SK-N-SH (cell line): ENCODE measurements around the gene CNTN4. TPM values are rescaled to one million over a fixed set of nuclear protein-coding genes. Genes with fewer than 3 reads are reported as not detected.

Source experiments
- CTCF ChIA-PET: fragments of 300-600, 350-600 bp; formaldehyde crosslinking; extraction: SDS; loops from one replicate; lab custom pipeline; 2021; lab: Yijun Ruan, JAX
- POLR2A ChIA-PET: fragments of 350-600 bp; sonication (Branson Sonifier 250); formaldehyde crosslinking; extraction: SDS; loops from one replicate; lab custom pipeline; 2020; ENCODE audit warnings: antibody characterized with exemption, inconsistent platforms; lab: Yijun Ruan, JAX
- DNase-seq: peaks from one replicate; pipeline ENCODE4 v3.0.0; 2012
- H2AFZ ChIP-seq: fragments of 200-600 bp; sonication (generic); 2 replicates; pipeline ENCODE4 v1.8.1; 2016; ENCODE audit warnings: antibody characterized with exemption, mild to moderate bottlenecking, low read depth
- H3F3A ChIP-seq: fragments of 200-600 bp; sonication (generic); replicated peaks from 2 replicates; pipeline ENCODE3; 2016; ENCODE audit warnings: antibody characterized with exemption, mild to moderate bottlenecking; ENCODE audit not compliant: insufficient read depth
- H3K27ac ChIP-seq, 2 experiments: fragments of 200-500 bp in 1 of 2; fragments of 200-600 bp in 1 of 2; sonication (Bioruptor generic) in 1 of 2; sonication (generic), shearing (Covaris generic) in 1 of 2; 2 replicates each; pipeline versions ENCODE4 v1.5.1 to v1.6.1; 2014 to 2016; ENCODE audit warnings: low read depth in 2 of 2, inconsistent platforms in 1 of 2, low read length in 1 of 2, mild to moderate bottlenecking in 1 of 2, mixed read lengths in 1 of 2
- H3K27me3 ChIP-seq: fragments of 200-600 bp; sonication (generic), shearing (Covaris generic); 2 replicates; pipeline ENCODE4 v1.6.1; 2016; ENCODE audit warnings: mixed run types; ENCODE audit not compliant: insufficient read depth
- H3K36me3 ChIP-seq, 2 experiments: fragments of 200-500 bp in 1 of 2; fragments of 200-600 bp in 1 of 2; sonication (Bioruptor generic) in 1 of 2; sonication (generic) in 1 of 2; replicated peaks in 1 of 2; 2 replicates each; pipeline versions ENCODE3 to v1.5.1; 2014 to 2016; ENCODE audit warnings: low read length in 1 of 2, mild to moderate bottlenecking in 1 of 2; ENCODE audit not compliant: insufficient read depth in 2 of 2, control insufficient read depth in 1 of 2
- H3K4me1 ChIP-seq, 2 experiments: fragments of 200-500 bp in 1 of 2; fragments of 200-600 bp in 1 of 2; sonication (Bioruptor generic) in 1 of 2; sonication (generic), shearing (Covaris generic) in 1 of 2; 2 replicates each; pipeline versions ENCODE4 v1.5.1 to v1.6.1; 2014 to 2016; ENCODE audit warnings: low read depth in 1 of 2, low read length in 1 of 2, mixed run types in 1 of 2; ENCODE audit not compliant: insufficient read depth in 2 of 2, control insufficient read depth in 1 of 2
- H3K4me2 ChIP-seq: fragments of 200-600 bp; sonication (generic), shearing (Covaris generic); 2 replicates; pipeline ENCODE4 v1.6.1; 2017; ENCODE audit warnings: mixed run types
- H3K4me3 ChIP-seq, 2 experiments: fragments of 200-500 bp in 1 of 2; fragments of 200-600 bp in 1 of 2; sonication (Bioruptor generic) in 1 of 2; sonication (generic), shearing (Covaris generic) in 1 of 2; 2 replicates each; pipeline versions ENCODE4 v1.5.1 to v1.8.1; 2014 to 2016; ENCODE audit warnings: low read depth in 2 of 2, inconsistent platforms in 1 of 2, low read length in 1 of 2, mild to moderate bottlenecking in 1 of 2, mixed read lengths in 1 of 2, moderate library complexity in 1 of 2
- H3K79me2 ChIP-seq: fragments of 200-600 bp; sonication (generic); 2 replicates; pipeline ENCODE4 v1.8.1; 2017; ENCODE audit warnings: mild to moderate bottlenecking; ENCODE audit not compliant: insufficient read depth
- H3K9ac ChIP-seq: fragments of 200-600 bp; sonication (generic); 2 replicates; pipeline ENCODE4 v1.6.1; 2017; ENCODE audit warnings: mixed run types
- H3K9me2 ChIP-seq: fragments of 200-600 bp; sonication (generic); 2 replicates; pipeline ENCODE4 v1.6.1; 2017; ENCODE audit warnings: mixed run types
- H3K9me3 ChIP-seq: fragments of 200-600 bp; sonication (generic); 2 replicates; pipeline ENCODE4 v1.6.1; 2017; ENCODE audit warnings: mixed run types, mild to moderate bottlenecking, moderate library complexity
- H4K20me1 ChIP-seq: fragments of 200-600 bp; sonication (generic); 2 replicates; pipeline ENCODE4 v1.6.1; 2017; ENCODE audit warnings: mild to moderate bottlenecking, mixed run types; ENCODE audit not compliant: insufficient read depth
- ELF1 ChIP-seq: IDR thresholded peaks from 2 replicates; pipeline ENCODE4 v1.4.0; 2012
- EP300 ChIP-seq, 2 experiments: IDR thresholded peaks; 2 replicates each; pipeline versions ENCODE4 v1.4.0 to v1.6.1; 2012; ENCODE audit warnings: borderline replicate concordance in 1 of 2, low read depth in 1 of 2, low read length in 1 of 2
- FOXM1 ChIP-seq: IDR thresholded peaks from 2 replicates; pipeline ENCODE4 v1.4.0; 2012; ENCODE audit warnings: low read depth, mild to moderate bottlenecking
- GABPA ChIP-seq: IDR thresholded peaks from 2 replicates; pipeline ENCODE4 v1.4.0; 2012; ENCODE audit warnings: low read depth, mild to moderate bottlenecking
- GATA2 ChIP-seq: sonication (generic); formaldehyde crosslinking; IDR thresholded peaks from 2 replicates; pipeline ENCODE4 v1.5.0; 2020; ENCODE audit warnings: mild to moderate bottlenecking, missing genetic modification reagents
- IRF3 ChIP-seq: fragments of 150-350 bp; IDR thresholded peaks from 2 replicates; pipeline ENCODE4 v1.6.1; 2016; ENCODE audit warnings: mild to moderate bottlenecking, low read depth, low read length
- JUND ChIP-seq: IDR thresholded peaks from 2 replicates; pipeline ENCODE4 v1.4.0; 2012
- MXI1 ChIP-seq: IDR thresholded peaks from 2 replicates; pipeline ENCODE4 v1.6.1; 2012; ENCODE audit warnings: mild to moderate bottlenecking, low read depth, low read length, improper control_type of control experiment
- NFIC ChIP-seq: IDR thresholded peaks from 2 replicates; pipeline ENCODE4 v1.4.0; 2012; ENCODE audit warnings: borderline replicate concordance
- PBX3 ChIP-seq: IDR thresholded peaks from 2 replicates; pipeline ENCODE4; 2012
- POLR2AphosphoS5 ChIP-seq: IDR thresholded peaks from 2 replicates; pipeline ENCODE4 v1.6.1; 2012; ENCODE audit warnings: low read depth, low read length
- RAD21 ChIP-seq: IDR thresholded peaks from 2 replicates; pipeline ENCODE4 v1.6.1; 2012; ENCODE audit warnings: mild to moderate bottlenecking, low read length
- RCOR1 ChIP-seq: fragments of 150-350 bp; IDR thresholded peaks from 2 replicates; pipeline ENCODE4 v1.6.1; 2017; ENCODE audit warnings: antibody characterized with exemption, low read length
- RFX5 ChIP-seq: IDR thresholded peaks from 2 replicates; pipeline ENCODE4 v1.6.1; 2012; ENCODE audit warnings: mild to moderate bottlenecking, improper control_type of control experiment, low read length
- RXRA ChIP-seq: IDR thresholded peaks from 2 replicates; pipeline ENCODE4 v1.4.0; 2012; ENCODE audit warnings: low read depth, mild to moderate bottlenecking, borderline replicate concordance
- YY1 ChIP-seq: IDR thresholded peaks from 2 replicates; pipeline ENCODE4 v1.4.0; 2012; ENCODE audit warnings: low read depth, mild to moderate bottlenecking
- WGBS: methylation state at CpG from one replicate; pipeline ENCODE4 v1.1.6; 2017; ENCODE audit warnings: low lambda C conversion rate; 5-methylcytosine and 5-hydroxymethylcytosine counted together
- polyA plus RNA-seq, 3 experiments: library from polyadenylated mRNA; depleted of rRNA; stranded (reverse); fragments of >200 nt; gene quantifications; 2 replicates each; pipeline ENCODE4 v1.2.3, GENCODE V29; 2012
- TF ChIP-seq, protein P1 (sequence below): fragments of 150-350 bp; IDR thresholded peaks from 2 replicates; pipeline ENCODE4 v1.6.1; 2017; ENCODE audit warnings: antibody characterized with exemption, low read length, low read depth, borderline replicate concordance
- TF ChIP-seq, protein P2 (sequence below): IDR thresholded peaks from 2 replicates; pipeline ENCODE4 v1.4.0; 2012; ENCODE audit warnings: low read depth, borderline replicate concordance

CNTN4 gene
- polyA plus RNA-seq, 1 of the 3 experiments (the other 2 are of a cell fraction): 0.12 TPM

DNA sequence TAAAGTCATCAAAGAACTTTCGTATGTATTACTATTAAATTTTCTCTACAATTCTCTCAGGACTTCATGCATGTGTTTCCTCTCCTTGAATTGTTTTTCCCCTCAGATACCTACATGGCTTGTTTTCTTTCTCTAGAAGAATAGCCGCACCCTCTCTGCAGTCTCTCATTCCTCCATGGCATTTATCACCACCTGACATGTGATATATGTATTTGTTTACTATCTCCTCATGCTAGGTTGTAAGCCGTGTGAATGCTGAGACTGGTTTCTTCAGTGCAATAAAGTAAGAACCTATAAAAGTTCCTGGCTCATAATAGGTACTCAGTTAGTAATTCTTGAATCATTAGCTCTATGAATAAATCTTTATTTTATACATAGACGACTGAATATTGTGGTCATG is 149.2 kb downstream of the CNTN4 start:
- no peaks in the 10 kb centered on the region for H3K79me2 ChIP-seq
- CTCF ChIA-PET: no interaction called here
- no peak for TF ChIP-seq GABPA
- TF ChIP-seq RFX5: no peak
- no peak for TF ChIP-seq GATA2 (CRISPR knock-in tag)
- TF ChIP-seq, protein P1, sequence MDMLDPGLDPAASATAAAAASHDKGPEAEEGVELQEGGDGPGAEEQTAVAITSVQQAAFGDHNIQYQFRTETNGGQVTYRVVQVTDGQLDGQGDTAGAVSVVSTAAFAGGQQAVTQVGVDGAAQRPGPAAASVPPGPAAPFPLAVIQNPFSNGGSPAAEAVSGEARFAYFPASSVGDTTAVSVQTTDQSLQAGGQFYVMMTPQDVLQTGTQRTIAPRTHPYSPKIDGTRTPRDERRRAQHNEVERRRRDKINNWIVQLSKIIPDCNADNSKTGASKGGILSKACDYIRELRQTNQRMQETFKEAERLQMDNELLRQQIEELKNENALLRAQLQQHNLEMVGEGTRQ: no peak
- TF ChIP-seq RCOR1: no peak
- TF ChIP-seq RXRA: no peak
- no peak for TF ChIP-seq YY1
- no peak for TF ChIP-seq JUND
- no peak for TF ChIP-seq NFIC
- no peak for TF ChIP-seq IRF3
- TF ChIP-seq MXI1: no peak
- TF ChIP-seq, protein P2, sequence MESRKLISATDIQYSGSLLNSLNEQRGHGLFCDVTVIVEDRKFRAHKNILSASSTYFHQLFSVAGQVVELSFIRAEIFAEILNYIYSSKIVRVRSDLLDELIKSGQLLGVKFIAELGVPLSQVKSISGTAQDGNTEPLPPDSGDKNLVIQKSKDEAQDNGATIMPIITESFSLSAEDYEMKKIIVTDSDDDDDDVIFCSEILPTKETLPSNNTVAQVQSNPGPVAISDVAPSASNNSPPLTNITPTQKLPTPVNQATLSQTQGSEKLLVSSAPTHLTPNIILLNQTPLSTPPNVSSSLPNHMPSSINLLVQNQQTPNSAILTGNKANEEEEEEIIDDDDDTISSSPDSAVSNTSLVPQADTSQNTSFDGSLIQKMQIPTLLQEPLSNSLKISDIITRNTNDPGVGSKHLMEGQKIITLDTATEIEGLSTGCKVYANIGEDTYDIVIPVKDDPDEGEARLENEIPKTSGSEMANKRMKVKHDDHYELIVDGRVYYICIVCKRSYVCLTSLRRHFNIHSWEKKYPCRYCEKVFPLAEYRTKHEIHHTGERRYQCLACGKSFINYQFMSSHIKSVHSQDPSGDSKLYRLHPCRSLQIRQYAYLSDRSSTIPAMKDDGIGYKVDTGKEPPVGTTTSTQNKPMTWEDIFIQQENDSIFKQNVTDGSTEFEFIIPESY: no peak
- no peak for TF ChIP-seq PBX3
- TF ChIP-seq RAD21: no peak
- TF ChIP-seq ELF1: no peak
- TF ChIP-seq FOXM1: no peak
- TF ChIP-seq POLR2AphosphoS5: no peak
- no peak for TF ChIP-seq EP300 (IDR thresholded peaks at IDR 0.05; ENCODE audit: borderline replicate concordance in 1 of 2, low read depth in 1 of 2, low read length in 1 of 2)
- TF ChIP-seq, all 33 proteins: peak for 0
- Histone ChIP-seq H3K9me3 (no peaks in the 10 kb centered on the region), H3K9ac (no peak overlapping the region), H4K20me1 (no peaks in the 10 kb centered on the region), H3K4me2 (no peak overlapping the region), H3K27ac (no peak overlapping the region), H3K9me2 (no peaks in the 10 kb centered on the region), H3K36me3 (no peaks in the 10 kb centered on the region), H3K4me3 (no peak overlapping the region), H3K27me3 (no peaks in the 10 kb centered on the region), H2AFZ (no peak overlapping the region), H3F3A (no peaks in the 10 kb centered on the region), H3K4me1 (no peaks in the 10 kb centered on the region)
- POLR2A ChIA-PET: no interaction called here
- WGBS: 25% methylated on average over 4 of the region's 4 CpGs
- DNase-seq: no peak
